Rectal smooth muscle tissue (tissue), 1 donor: ENCODE results near the gene LPIN1.

ENCODE experiments used
- H3K27ac ChIP-seq: one replicate; pipeline ENCODE4 v1.7.0; 2013; ENCODE audit warnings: low read depth, low read length, inconsistent platforms
- H3K27me3 ChIP-seq: one replicate; pipeline ENCODE4 v1.7.0; 2013; ENCODE audit warnings: low read length; ENCODE audit not compliant: control insufficient read depth, insufficient read depth
- H3K36me3 ChIP-seq: one replicate; pipeline ENCODE4 v1.7.0; 2013; ENCODE audit warnings: low read length; ENCODE audit not compliant: control insufficient read depth, insufficient read depth
- H3K4me1 ChIP-seq: one replicate; pipeline ENCODE4 v1.7.0; 2013; ENCODE audit warnings: low read length; ENCODE audit not compliant: control insufficient read depth, insufficient read depth
- H3K4me3 ChIP-seq: one replicate; pipeline ENCODE4 v1.7.0; 2013; ENCODE audit warnings: low read length
- H3K9ac ChIP-seq: one replicate; pipeline ENCODE4 v1.7.0; 2013; ENCODE audit warnings: low read length

Gene LPIN1

GRCh38 chr2:11746376-11746806, at the start of gene LPIN1:
Gene LPIN1, plus strand, starts transcription at chr2:11746632. Its CDS starts 18,910 bp downstream, at chr2:11765542.
- H3K27ac ChIP-seq: peak within 1 kb of the TSS; percentile 75
- H3K9ac ChIP-seq: peak within 1 kb of the TSS; percentile 66
- H3K27me3 ChIP-seq: no peaks in the 10 kb centered on the region
- H3K4me3 ChIP-seq: peak within 1 kb of the TSS; percentile 82
- no peaks in the 10 kb centered on the region for H3K36me3 ChIP-seq
- H3K4me1 ChIP-seq: peaks cover 25% of the 10 kb centered on the region

- no peaks in the 10 kb centered on the region for H3K27me3 ChIP-seq
- H3K9ac ChIP-seq: no peak overlapping the region
- no peak overlapping the region for H3K27ac ChIP-seq
- peaks cover 9% of the 10 kb centered on the region for H3K4me1 ChIP-seq
- H3K36me3 ChIP-seq: no peaks in the 10 kb centered on the region
- no peak overlapping the region for H3K4me3 ChIP-seq
These were observed 49.7 kb upstream of the LPIN1 start for GRCh38 chr2:11696736-11697102.

GRCh38 chr2:11697103-11697871, 49.1 kb upstream of the LPIN1 start:
- peaks cover 9% of the 10 kb centered on the region for H3K4me1 ChIP-seq
- no peak overlapping the region for H3K4me3 ChIP-seq
- H3K27me3 ChIP-seq: no peaks in the 10 kb centered on the region
- no peak overlapping the region for H3K9ac ChIP-seq
- H3K36me3 ChIP-seq: no peaks in the 10 kb centered on the region
- H3K27ac ChIP-seq: peak overlapping the region; percentile 49

- no peaks in the 10 kb centered on the region for H3K36me3 ChIP-seq
- H3K9ac ChIP-seq: no peak overlapping the region
- peaks cover 9% of the 10 kb centered on the region for H3K4me1 ChIP-seq
- no peak overlapping the region for H3K4me3 ChIP-seq
- peak overlapping the region; percentile 49 for H3K27ac ChIP-seq
- H3K27me3 ChIP-seq: no peaks in the 10 kb centered on the region
These were observed 48.2 kb upstream of the LPIN1 start for GRCh38 chr2:11698009-11698922.

GRCh38 chr2:11699686-11700670, 46.5 kb upstream of the LPIN1 start:
- H3K36me3 ChIP-seq: no peaks in the 10 kb centered on the region
- no peak overlapping the region for H3K9ac ChIP-seq
- H3K4me1 ChIP-seq: peaks cover 9% of the 10 kb centered on the region
- H3K4me3 ChIP-seq: no peak overlapping the region
- H3K27ac ChIP-seq: no peak overlapping the region
- H3K27me3 ChIP-seq: no peaks in the 10 kb centered on the region

- Histone ChIP-seq H3K36me3 (no peaks in the 10 kb centered on the region), H3K4me3 (no peak overlapping the region), H3K9ac (no peak overlapping the region), H3K27me3 (no peaks in the 10 kb centered on the region), H3K27ac (no peak overlapping the region), H3K4me1 (peaks cover 9% of the 10 kb centered on the region)
These were observed 45.2 kb upstream of the LPIN1 start for GRCh38 chr2:11701206-11701605.

GRCh38 chr2:11701751-11702301, 44.6 kb upstream of the LPIN1 start:
- H3K9ac ChIP-seq: no peak overlapping the region
- peaks cover 8% of the 10 kb centered on the region for H3K4me1 ChIP-seq
- no peak overlapping the region for H3K27ac ChIP-seq
- no peak overlapping the region for H3K4me3 ChIP-seq
- H3K27me3 ChIP-seq: no peaks in the 10 kb centered on the region
- no peaks in the 10 kb centered on the region for H3K36me3 ChIP-seq

- Histone ChIP-seq H3K9ac (no peak overlapping the region), H3K4me1 (no peaks in the 10 kb centered on the region), H3K4me3 (no peak overlapping the region)
These were observed 43.5 kb upstream of the LPIN1 start for GRCh38 chr2:11702946-11703345.

GRCh38 chr2:11703700-11704099, 42.7 kb upstream of the LPIN1 start:
- H3K4me1 ChIP-seq: no peaks in the 10 kb centered on the region
- H3K4me3 ChIP-seq: no peak overlapping the region
- H3K36me3 ChIP-seq: no peaks in the 10 kb centered on the region
- no peak overlapping the region for H3K27ac ChIP-seq
- no peaks in the 10 kb centered on the region for H3K27me3 ChIP-seq
- no peak overlapping the region for H3K9ac ChIP-seq

More at GRCh38 chr2:11702946-11703345, 43.5 kb upstream of the LPIN1 start:
- no peak overlapping the region for H3K27ac ChIP-seq
- H3K27me3 ChIP-seq: no peaks in the 10 kb centered on the region
- H3K36me3 ChIP-seq: no peaks in the 10 kb centered on the region

GRCh38 chr2:11705063-11705462, 41.4 kb upstream of the LPIN1 start:
- Histone ChIP-seq H3K36me3 (no peaks in the 10 kb centered on the region), H3K9ac (no peak overlapping the region), H3K4me1 (peaks cover 5% of the 10 kb centered on the region), H3K27ac (no peak overlapping the region), H3K27me3 (no peaks in the 10 kb centered on the region), H3K4me3 (no peak overlapping the region)

GRCh38 chr2:11705711-11706110, 40.7 kb upstream of the LPIN1 start:
- H3K9ac ChIP-seq: no peak overlapping the region
- no peak overlapping the region for H3K27ac ChIP-seq
- H3K4me1 ChIP-seq: peaks cover 11% of the 10 kb centered on the region
- no peak overlapping the region for H3K4me3 ChIP-seq
- H3K36me3 ChIP-seq: no peaks in the 10 kb centered on the region
- H3K27me3 ChIP-seq: no peaks in the 10 kb centered on the region
